Measurements from ENCODE around the gene PHKA1.
"Not testable (repeated sequence)": the region's sequence is repeated elsewhere in the genome, so short reads cannot be mapped to it uniquely, and the experiment has no call there.

PHKA1 gene

GRCh38 chrX:72604705-72605104 is 109.4 kb downstream of the PHKA1 start:
- no peak for TF ChIP-seq CTCF (conservative IDR thresholded peaks at IDR 0.05; ENCODE audit: low read depth, low read length)
- H3K4me3 ChIP-seq (ENCODE audit: low read length), result no peak overlapping the region
- no peak for DNase-seq (ENCODE audit: low read depth)

GRCh38 chrX:72604112-72604511 is 110.0 kb downstream of the PHKA1 start:
- H3K4me3 ChIP-seq (ENCODE audit: low read length), result no peak overlapping the region
- DNase-seq (ENCODE audit: low read depth), result no peak
- no peak for TF ChIP-seq CTCF (conservative IDR thresholded peaks at IDR 0.05; ENCODE audit: low read depth, low read length)

GRCh38 chrX:72591038-72591437 is 123.1 kb downstream of the PHKA1 start:
- H3K4me3 ChIP-seq (ENCODE audit: low read length); DNase-seq (ENCODE audit: low read depth): not testable (repeated sequence)

GRCh38 chrX:72584163-72584562 is 129.9 kb downstream of the PHKA1 start:
- no peak for DNase-seq (ENCODE audit: low read depth)
- TF ChIP-seq CTCF (conservative IDR thresholded peaks at IDR 0.05; ENCODE audit: low read depth, low read length), result no peak
- H3K4me3 ChIP-seq (ENCODE audit: low read length), result no peak overlapping the region

- no peak for DNase-seq (ENCODE audit: low read depth)
- no peak for TF ChIP-seq CTCF (conservative IDR thresholded peaks at IDR 0.05; ENCODE audit: low read depth, low read length)
- no peak overlapping the region for H3K4me3 ChIP-seq (ENCODE audit: low read length)
Measured at GRCh38 chrX:72576141-72576894, 137.8 kb downstream of the PHKA1 start.

GRCh38 chrX:72573158-72573511 is 141.0 kb downstream of the PHKA1 start:
- no peak for TF ChIP-seq CTCF (conservative IDR thresholded peaks at IDR 0.05; ENCODE audit: low read depth, low read length)
- no peak for DNase-seq (ENCODE audit: low read depth)
- peak overlapping the region; percentile 88 for H3K4me3 ChIP-seq (ENCODE audit: low read length)

GRCh38 chrX:72572248-72573157 is 141.6 kb downstream of the PHKA1 start, which contains the start of gene HDAC8:
TSS of gene HDAC8 (minus strand) at chrX:72572843. CDS start at chrX:72572761, 82 bp downstream.
- DNase-seq (ENCODE audit: low read depth), result peak; percentile 42
- H3K4me3 ChIP-seq (ENCODE audit: low read length), result peak within 1 kb of the TSS; percentile 88
- TF ChIP-seq CTCF (conservative IDR thresholded peaks at IDR 0.05; ENCODE audit: low read depth, low read length), result no peak

Measured in retinal pigment epithelial cell (primary cell).